ENCODE results near the gene LDHA.

- no peak for TF ChIP-seq CTCF (IDR thresholded peaks at IDR 0.05)
- TF ChIP-seq EP300 (IDR thresholded peaks at IDR 0.05), result no peak
- no peak for TF ChIP-seq POLR2A (IDR thresholded peaks at IDR 0.05; ENCODE audit: low read length)
- no peak for TF ChIP-seq RAD21 (conservative IDR thresholded peaks at IDR 0.05 in 1 of 2, IDR thresholded peaks at IDR 0.05 in 1 of 2)
- TF ChIP-seq USF2 (IDR thresholded peaks at IDR 0.05), result no peak
- no peak for TF ChIP-seq RFX5 (IDR thresholded peaks at IDR 0.05)
- TF ChIP-seq MYC (IDR thresholded peaks at IDR 0.05; ENCODE audit: borderline replicate concordance, low read length), result no peak
- TF ChIP-seq GATA3 (IDR thresholded peaks at IDR 0.05; ENCODE audit: borderline replicate concordance), result no peak
- no peak for TF ChIP-seq SREBF2 (IDR thresholded peaks at IDR 0.05)
- TF ChIP-seq NR3C1 (IDR thresholded peaks at IDR 0.05), result no peak
- no peak for TF ChIP-seq ESRRA (IDR thresholded peaks at IDR 0.05; ENCODE audit: borderline replicate concordance, low read length)
- no peak for TF ChIP-seq MAZ (IDR thresholded peaks at IDR 0.05; ENCODE audit: borderline replicate concordance, low read depth, low read length)
Observed at GRCh38 chr11:18420067-18420466, 25.7 kb downstream of the LDHA start.

All from A549 (cell line).